GDM1 (cell line): Measurements from ENCODE around the gene CAMSAP3.

Experiments
- DNase-seq: peaks from one replicate; lab custom pipeline; 2025; lab: John Stamatoyannopoulos, UW

The CAMSAP3 gene

DNA sequence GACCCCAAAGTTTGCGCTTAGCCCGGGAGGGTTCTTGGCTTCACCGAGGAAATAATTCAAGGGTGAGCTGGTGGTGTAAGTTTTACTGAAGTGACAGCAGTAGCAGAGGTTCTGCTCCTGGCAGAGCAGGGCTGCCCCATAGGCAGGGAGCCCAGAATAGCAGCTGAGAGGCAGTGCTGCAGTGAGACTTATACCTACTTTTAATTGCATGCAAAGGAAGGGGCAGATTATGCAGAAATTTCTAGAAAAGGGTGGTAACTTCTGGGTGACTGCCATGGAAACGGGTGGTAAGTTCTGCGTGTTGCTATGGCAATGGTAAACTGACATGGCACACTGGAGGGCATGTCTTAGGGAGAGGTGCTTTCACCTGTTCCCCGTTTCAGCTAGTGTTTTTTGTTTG lies 17.5 kb upstream of the CAMSAP3 start:
- DNase-seq, result no peak

- no peak for DNase-seq
Observed at GRCh38 chr19:7579182-7579581, 16.5 kb upstream of the CAMSAP3 start.

DNA sequence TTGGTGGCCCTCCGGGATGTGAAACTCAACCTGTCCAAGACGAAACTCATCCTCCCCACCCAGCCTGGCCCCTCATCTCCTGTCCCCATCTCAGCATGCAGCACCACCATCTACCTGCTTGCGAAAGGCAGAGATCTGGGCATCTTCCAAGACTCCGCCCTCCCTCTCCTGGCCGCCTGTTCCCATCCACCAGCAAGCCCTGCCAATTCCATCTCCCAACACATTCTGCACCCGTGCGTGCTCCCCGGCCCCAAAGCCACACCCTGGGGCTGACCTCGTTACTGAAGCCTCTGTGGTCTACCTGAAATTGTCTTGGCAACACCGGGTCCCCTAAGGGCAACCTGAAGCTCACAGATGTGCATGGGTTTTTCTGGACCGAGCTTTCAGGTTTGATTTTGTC lies 13.2 kb upstream of the CAMSAP3 start:
- no peak for DNase-seq

DNA sequence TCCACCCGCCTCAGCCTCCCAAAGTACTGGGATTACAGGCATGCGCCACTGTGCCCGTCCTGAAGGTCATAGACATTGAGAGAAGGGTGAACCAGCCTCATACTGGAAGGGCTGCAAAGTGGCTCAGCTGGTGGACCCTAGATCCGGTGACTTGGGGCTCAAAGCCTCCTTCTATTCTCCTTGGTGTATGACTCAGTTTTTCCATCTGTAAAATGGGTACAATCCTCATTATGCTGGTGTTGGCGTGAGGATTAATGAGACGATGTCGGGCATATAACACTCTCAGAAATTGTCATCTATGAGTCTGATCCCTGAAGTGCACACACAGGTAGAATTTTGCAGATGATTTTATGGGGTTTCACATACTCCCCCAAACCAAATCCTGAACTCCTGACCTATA lies 5.8 kb upstream of the CAMSAP3 start:
- DNase-seq, result no peak

DNA sequence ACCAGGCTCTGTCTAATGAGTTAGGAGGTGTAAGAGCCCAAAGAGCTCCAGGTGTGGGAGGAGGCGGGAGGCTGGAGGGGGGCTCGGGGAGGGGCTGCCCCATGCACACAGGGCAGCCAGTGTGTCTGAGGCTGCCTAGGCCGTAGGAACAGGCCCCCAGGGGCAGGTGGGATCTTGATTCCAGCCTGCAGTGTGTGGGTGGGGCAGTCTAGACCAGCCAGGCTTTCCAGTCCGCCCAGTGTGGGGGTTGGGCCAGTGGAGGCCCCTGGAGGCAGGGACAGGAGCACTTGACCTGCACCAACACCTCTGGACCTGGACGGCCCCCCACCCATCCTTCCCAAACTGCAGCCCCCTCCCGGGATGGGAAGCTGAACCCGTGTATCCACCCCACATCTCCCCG lies 5.4 kb upstream of the CAMSAP3 start:
- DNase-seq, result no peak

GRCh38 chr19:7596211-7596937 lies 711 bp downstream of the CAMSAP3 start:
- no peak for DNase-seq

DNA sequence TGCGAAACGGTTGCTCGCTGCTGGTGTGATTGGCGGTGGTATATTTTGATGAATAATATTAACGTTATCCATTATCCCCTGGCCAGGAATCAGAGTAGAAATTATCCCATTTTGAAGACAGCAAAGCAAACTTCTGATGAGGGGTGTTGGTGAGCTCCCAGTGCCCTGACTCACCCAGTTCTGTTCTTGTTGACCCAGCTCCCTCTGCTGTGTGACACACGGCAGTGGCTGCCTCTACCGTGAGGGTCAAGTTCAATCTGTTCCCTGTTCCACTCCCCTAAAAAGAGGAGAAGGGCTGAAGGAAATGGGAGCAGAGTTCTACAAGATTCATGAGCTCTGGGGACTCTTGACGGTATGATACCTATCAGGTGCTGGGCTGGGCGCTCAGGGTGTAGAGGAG lies 2.0 kb downstream of the CAMSAP3 start:
- DNase-seq, result no peak

DNA sequence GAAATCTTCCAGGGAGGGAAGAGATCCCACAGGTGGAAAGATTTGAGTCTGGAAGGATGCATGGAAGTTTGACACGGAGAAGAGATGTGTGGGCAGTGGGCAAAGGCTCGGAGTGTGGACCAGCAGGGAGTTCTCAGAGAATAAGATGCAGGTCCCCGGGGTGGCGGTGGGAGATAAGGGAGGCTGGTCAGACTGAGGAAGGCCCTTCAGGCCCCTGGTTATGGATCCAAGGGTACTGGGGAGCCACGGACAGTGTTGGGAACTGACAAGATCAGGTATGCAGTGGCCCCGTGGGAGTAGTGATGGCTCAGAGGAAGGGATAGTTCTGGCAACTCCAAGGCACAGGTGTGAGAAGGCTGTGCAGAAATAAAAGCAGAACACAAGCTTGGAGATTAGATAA lies 2.5 kb downstream of the CAMSAP3 start:
- no peak for DNase-seq

DNA sequence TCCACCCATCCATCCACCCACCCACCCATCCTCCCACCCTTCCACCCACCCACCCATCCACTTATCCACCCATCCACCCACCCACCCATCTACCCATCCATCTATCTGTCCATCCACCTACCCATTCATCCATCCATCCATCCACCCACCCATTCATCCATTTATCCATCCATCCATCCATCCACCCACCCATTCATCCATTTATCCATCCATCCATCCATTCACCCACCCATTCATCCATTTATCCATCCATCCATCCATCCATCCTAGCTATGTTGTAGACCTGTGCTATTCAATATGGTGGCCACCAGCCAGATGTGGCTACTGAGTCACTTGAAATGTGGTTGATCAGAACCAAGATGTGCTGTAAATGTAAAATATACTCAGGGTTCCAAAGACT lies 5.1 kb downstream of the CAMSAP3 start:
- DNase-seq, result no peak

- no peak for DNase-seq
Observed at GRCh38 chr19:7602240-7602934, 6.7 kb downstream of the CAMSAP3 start.

DNA sequence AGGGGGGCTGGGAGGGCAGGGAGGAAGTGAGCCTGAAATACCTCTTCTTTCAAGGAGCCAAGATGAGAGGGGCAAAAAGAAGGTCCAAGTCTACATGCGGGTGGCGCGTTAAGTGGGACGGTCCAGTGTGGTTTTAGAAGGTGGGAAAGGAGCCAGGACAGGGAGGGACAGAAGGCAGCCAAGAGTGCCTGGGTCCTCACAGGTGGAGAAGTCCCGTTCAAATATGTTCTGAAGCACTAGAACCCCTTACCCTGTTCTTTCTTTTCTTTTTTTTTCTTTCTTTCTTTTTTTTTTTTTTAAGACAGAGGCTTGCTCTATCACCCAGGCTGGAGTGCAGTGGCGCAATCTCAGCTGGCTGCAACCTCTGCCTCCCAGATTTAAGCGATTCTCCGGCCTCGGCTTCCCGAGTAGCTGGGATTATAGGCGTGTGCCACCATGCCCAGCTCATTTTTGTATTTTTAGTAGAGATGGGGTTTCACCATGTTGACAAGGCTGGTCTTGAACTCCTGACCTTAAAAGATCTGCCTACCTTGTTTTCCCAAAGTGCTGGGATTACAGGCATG lies 7.4 kb downstream of the CAMSAP3 start:
- DNase-seq, result no peak

DNA sequence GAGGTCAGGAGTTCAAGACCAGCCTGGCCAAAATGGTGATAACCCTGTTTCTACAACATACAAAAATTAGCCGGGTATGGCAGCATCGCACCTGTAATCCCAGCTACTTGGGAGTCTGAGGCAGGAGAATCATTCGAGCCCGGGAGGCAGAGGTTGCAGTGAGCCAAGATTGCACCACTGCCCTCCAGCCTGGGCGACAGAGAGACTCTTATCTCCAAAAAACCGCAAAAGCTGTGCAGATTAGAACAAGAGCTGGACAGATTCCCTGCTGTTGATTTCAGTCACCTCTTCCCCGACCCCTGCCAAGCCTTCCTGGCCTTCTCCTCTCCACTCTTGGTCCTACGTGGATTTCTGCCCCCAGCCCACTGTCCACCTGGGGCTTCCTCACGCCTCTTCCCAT lies 8.3 kb downstream of the CAMSAP3 start:
- DNase-seq, result no peak

- peak; percentile 7 for DNase-seq
Observed at GRCh38 chr19:7605490-7606222, 10.0 kb downstream of the CAMSAP3 start.

- DNase-seq, result no peak
Observed at GRCh38 chr19:7606289-7606688, 10.6 kb downstream of the CAMSAP3 start.

GRCh38 chr19:7607212-7607873 lies 11.7 kb downstream of the CAMSAP3 start:
- no peak for DNase-seq

DNA sequence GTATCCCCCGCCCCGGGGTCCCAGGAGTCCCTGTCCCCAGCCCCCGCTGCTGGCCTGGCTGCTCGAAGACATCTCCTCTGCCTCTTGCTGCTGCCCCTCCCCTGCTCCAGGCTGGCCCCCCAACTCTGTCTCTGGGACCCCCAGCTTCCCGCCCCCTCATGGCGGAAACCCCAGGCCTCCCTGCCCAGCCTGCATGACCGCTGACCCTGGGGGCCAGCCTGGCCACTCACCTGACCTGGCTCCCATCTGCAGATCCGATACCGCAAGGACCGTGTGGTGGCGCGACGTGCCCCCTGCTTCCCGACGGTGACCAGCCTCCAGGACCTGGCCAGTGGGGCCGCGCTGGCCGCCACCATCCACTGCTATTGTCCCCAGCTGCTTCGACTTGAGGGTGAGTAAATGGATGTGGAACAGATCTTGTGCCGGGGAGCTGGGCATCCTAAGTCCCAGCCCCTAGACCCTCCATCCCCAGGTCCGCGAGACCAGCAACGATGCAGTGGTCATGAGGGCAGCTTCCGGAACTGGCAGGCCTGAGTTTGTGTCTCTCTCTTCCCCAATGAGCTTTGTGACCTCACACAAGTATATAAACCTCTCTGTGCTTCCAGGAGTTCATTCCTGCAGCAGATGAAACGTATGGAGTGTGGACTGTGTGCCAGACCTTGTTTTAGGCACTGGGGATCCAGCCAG lies 12.4 kb downstream of the CAMSAP3 start:
- no peak for DNase-seq

DNA sequence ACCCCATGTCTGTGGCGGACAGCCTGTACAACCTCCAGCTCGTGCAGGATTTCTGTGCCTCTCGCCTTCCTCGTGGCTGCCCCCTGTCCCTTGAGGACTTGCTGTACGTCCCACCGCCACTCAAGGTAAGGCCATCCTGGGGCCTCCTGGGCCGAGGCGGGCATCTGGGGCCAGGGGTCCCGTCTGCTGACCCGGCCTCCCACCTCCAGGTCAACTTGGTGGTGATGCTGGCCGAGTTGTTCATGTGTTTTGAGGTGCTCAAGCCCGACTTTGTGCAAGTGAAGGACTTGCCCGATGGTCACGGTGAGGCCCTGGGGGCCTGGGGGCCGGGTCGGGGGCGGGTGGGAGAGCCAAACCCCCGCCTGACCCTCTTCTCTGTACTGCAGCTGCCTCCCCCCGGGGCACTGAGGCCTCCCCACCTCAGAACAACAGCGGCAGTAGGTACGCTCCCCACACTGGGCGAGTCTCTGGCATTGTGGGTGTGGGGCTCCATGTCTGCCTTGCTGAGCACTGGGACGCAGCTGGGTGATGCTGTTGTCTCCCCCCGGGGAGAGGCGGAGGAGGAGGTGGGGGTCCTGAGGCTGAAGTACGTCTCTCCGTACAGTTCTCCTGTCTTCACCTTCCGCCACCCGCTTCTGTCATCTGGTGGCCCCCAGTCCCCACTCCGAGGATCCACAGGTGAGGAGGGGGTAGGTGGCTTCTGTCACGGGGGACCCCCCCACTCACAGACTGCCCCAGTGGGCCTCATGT lies 15.0 kb downstream of the CAMSAP3 start:
- no peak for DNase-seq

GRCh38 chr19:7611541-7612279 lies 16.0 kb downstream of the CAMSAP3 start:
- no peak for DNase-seq

DNA sequence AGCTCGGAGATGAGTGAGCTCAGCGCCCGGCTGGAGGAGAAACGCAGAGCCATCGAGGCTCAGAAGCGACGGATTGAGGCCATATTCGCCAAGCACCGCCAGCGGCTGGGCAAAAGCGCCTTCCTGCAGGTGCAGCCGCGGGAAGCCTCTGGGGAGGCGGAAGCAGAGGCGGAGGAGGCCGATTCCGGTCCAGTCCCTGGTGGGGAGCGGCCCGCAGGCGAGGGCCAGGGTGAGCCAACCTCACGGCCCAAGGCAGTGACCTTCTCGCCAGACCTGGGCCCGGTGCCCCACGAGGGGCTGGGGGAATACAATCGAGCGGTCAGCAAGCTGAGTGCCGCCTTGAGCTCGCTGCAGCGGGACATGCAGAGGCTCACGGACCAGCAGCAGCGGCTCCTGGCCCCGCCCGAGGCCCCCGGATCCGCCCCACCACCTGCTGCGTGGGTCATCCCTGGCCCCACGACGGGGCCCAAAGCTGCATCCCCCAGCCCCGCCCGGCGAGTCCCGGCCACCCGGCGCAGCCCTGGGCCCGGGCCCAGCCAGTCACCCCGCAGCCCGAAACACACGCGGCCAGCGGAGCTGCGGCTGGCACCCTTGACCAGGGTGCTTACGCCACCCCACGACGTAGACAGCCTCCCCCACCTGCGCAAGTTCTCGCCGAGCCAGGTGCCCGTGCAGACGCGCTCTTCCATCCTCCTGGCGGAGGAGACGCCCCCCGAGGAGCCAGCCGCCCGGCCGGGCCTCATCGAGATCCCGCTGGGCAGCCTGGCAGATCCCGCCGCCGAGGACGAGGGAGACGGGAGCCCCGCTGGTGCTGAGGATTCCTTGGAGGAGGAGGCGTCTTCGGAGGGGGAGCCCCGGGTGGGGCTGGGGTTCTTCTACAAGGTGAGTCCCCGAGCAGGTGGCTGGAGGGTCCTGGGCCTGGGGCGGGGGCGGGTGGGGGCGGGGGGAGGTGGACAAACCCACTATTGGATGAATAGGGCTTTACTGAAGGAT lies 16.9 kb downstream of the CAMSAP3 start:
- no peak for DNase-seq
